COR-L47 (cell line): ENCODE data around the gene DIO2.

ENCODE experiments used
- DNase-seq: peaks from one replicate; lab custom pipeline; 2025; lab: John Stamatoyannopoulos, UW

Gene DIO2

DNA sequence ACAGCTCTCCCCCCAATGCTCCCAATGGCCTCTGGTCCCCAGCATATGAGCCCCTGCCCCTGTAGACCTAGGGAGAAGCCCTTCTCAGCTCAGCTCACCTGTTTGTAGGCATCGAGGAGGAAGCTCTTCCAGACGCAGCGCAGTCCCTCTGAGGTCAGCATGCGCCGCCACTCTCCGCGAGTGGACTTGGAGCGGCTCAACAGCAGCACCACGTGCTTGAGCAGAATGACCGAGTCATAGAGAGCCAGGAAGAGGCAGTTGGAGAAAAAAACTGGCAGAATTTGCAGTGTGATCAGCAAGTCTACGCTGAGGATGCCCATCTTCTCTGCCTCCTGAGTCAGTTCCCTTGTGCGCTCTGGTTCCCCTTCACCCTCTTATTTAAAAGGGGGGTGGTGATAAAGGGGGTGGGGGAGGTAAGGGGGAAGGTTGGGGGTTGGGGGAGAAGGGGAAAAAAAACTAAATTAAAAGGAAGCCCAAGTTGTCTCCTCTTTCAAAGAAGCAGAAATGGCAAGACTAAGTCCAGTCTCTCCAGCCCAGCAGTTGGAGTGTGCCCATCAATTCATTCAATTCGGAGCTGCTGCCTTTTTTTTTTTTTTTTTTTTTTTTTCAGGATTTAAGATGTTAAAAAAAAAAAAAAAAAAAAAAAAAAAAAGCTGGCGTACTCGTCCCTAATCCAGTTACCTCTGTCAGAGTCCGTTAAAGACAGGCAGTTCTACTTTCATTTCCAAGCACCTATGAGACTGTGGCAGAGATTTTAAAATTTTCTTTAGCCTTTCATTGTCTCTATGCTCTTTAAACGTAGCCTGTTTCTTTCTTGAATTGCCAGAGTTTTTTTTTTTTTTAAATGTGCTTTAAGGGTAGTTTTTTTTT lies at the start of gene DIO2:
Gene DIO2, minus strand, starts transcription at position 352 of the 870 bp plus-strand sequence. Its CDS starts 32 bp downstream, at position 320.
- no peak for DNase-seq

GRCh38 chr14:80260645-80261044 lies 49.3 kb upstream of the DIO2 start:
- no peak for DNase-seq

- DNase-seq, result no peak
Measured at GRCh38 chr14:80239631-80240030, 28.3 kb upstream of the DIO2 start.

DNA sequence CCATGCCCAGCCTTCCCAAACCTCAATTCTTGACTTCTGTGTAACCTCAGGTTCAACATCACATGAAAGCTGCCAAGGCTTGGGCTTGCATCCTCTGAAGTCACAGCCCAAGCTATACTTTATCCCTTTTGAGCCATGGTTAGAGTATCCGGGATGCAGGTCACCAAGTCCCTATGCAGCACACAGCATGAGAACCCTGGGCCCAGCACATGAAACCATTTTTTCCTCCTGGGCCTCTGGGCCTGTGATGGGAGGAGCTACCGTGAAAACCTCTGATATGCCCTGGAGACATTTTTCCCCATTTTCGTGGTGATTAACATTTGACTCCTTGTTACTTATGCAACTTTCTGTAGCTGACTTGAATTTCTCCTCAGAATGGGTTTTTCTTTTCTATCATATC lies 25.8 kb upstream of the DIO2 start:
- no peak for DNase-seq

DNA sequence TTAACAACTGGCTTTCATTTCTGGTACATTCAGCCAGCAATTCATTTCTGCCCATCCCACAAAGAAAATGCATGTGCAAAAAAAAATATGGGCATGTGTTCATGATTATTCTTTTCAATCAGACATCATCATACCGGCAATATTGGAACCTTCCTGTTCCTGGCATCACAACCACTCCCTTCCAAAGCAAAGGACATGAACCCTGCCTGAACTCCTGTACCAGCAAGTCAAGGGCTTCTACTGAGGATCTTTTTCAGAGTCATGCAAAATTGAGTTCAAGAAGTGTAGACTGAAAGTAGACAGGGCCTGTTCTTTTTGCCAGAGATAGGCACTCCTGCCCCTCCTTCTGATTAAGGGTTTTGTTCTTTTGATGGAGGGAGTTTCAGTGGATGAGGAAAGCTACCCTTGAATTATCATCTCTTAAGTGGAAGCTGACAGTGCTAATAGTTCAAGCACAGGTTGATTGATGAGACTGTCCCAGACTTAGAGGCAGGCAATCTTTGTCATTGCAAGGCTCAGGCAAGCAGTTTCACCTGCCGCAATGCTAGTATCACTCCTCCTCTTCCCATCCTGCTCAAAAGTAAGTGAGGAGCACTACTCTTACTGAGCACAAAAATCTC lies 22.3 kb upstream of the DIO2 start:
- DNase-seq, result no peak

GRCh38 chr14:80231702-80232101 lies 20.4 kb upstream of the DIO2 start:
- DNase-seq, result no peak

- no peak for DNase-seq
Measured at GRCh38 chr14:80223696-80224465, 12.6 kb upstream of the DIO2 start.

- no peak for DNase-seq
Measured at GRCh38 chr14:80216818-80217217, 5.5 kb upstream of the DIO2 start.

GRCh38 chr14:80215756-80216581 lies 4.7 kb upstream of the DIO2 start:
- DNase-seq, result no peak

DNA sequence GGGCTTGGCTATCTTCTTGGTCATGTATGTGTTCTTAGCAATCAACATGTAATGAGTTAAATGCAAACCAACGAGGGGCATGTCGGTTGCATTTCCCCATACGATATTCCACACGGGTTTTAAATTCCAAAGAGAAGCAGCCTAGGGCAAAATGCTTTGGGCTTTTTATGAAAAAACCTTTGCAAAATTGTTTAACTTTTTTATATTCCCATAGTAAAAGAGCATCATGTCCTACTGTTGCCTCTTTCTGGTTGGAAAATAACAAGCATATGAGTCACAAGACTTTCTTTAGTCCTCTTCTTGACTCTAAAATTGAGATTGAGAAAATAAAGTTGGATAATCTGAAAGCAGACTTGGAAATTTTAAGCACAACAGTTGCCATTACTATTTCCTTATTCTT lies 3.8 kb upstream of the DIO2 start:
- no peak for DNase-seq

DNA sequence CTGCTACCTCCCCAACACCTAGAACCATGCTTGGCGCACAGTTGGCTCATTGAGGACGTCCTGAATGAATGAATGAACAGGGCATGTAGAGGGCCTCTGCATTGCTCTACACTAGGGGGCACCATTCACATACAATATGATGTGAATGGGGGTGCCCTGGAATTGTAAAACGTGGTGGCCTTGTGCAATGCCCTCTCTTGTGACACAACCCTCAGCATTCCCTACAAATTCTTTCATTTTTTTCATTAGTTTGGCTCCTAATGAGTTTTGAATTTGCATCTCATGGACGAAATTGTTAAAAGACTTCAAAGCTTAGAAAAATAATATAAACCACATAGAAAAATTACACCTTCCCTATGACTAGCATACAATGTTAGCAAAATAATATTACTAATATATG lies 2.3 kb upstream of the DIO2 start:
- peak; percentile 43 for DNase-seq

GRCh38 chr14:80212023-80212397 lies 706 bp upstream of the DIO2 start:
- DNase-seq, result no peak

- DNase-seq, result no peak
Measured at GRCh38 chr14:80208461-80208860, 2.8 kb downstream of the DIO2 start.

DNA sequence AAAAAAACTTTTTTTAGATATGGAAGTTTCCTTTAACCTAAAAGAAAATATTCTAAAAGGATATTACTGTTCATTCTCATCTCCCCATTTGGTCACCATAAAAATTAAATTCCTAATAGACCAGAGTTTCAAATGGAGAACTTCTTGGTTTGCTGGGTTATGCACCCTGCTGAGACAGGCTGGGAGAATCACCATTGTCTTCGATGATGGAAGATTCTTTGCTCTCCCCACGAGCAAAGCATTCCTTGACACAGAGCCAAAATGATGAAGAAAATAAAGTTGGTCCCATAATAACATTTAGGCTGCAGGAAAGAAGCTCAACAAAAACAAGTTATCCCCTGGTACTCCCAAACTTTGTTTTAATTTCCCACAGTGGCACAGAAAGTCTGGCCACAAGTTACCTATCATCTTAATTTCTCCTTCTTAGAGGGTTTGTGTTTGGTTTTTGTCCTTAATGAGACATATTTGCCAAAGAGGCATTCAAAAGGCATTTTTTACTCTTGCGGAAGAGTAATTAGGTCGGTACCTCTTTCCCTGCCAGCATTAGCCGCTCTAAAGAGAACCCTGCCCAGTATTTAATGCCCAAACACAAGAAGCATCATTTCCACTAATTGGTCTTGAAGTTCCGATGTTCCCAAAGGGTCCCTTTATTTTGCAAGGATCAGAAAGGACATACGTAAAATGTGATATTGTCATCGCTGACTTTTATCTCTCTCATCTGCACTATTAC lies 4.8 kb downstream of the DIO2 start:
- no peak for DNase-seq

DNA sequence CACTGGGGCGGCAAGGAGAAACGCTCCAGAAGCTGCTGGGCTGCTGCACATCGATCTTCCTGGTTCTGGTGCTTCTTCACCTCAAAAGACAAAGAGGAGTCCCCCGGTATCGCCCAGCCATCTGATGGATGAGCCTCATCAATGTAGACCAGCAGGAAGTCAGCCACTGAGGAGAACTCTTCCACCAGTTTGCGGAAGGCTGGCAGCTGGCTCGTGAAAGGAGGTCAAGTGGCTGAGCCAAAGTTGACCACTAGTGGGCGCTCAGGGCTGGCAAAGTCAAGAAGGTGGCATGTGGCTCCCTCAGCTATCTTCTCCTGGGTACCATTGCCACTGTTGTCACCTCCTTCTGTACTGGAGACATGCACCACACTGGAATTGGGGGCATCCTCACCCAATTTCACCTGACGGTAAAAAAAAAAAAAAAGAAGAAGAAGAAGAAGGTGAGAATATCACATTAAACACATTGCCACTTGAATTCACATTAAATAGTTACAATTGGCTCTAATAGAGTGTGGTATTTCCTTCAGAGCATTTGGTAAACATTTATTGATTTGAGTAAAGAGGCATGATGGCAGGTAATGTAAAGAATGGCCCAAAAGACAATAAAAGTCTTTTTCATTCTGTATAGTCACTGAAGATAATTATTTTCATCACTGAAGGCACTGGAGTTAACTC lies 8.3 kb downstream of the DIO2 start:
- DNase-seq, result no peak

GRCh38 chr14:80200093-80200492 lies 11.2 kb downstream of the DIO2 start:
- DNase-seq, result no peak

GRCh38 chr14:80188571-80188970 lies 22.7 kb downstream of the DIO2 start:
- DNase-seq, result no peak

- no peak for DNase-seq
Measured at GRCh38 chr14:80186301-80186800, 25.0 kb downstream of the DIO2 start.

DNA sequence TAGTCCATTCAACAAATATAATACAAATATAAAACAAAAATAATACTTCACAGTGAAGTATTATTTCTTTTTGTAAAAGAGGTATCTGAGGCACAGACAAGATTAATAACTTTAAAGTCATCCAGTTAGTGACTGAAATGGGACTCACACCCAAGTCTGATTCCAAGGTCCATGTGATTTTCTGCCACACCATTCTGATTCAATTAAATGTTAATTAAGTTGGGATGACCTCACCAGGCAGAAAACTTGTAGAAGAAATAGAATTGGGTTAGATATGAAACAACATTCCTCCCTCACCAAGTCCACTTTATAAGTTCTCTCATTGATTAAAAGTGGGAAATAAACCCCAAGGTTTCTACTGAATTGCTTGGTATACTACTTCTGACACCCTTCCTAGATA lies 34.4 kb downstream of the DIO2 start:
- no peak for DNase-seq

GRCh38 chr14:80172375-80173051 lies 38.8 kb downstream of the DIO2 start:
- DNase-seq, result no peak
